SK-N-SH treated with all-trans-retinoic acid at 6 μM for 48 hours (cell line): Measurements from ENCODE around the gene SEC31B.

Source experiments
- CSDC2 ChIP-seq: fragments of 250-450 bp; sonication (Bioruptor Pico); IDR thresholded peaks from 2 replicates; pipeline ENCODE4 v1.5.0; 2020; ENCODE audit warnings: mild to moderate bottlenecking, moderate library complexity
- PPARA ChIP-seq: fragments of 250-450 bp; sonication (Bioruptor Pico); IDR thresholded peaks from 2 replicates; pipeline ENCODE4 v1.5.0; 2020; ENCODE audit warnings: mild to moderate bottlenecking, borderline replicate concordance
- RARB ChIP-seq: fragments of 250-450 bp; sonication (Bioruptor Pico); IDR thresholded peaks from 2 replicates; pipeline ENCODE4 v1.8.0; 2021; ENCODE audit warnings: mild to moderate bottlenecking, moderate library complexity
- SNAI2 ChIP-seq: fragments of 250-450 bp; sonication (Bioruptor Pico); IDR thresholded peaks from 2 replicates; pipeline ENCODE4 v1.5.0; 2020; ENCODE audit warnings: mild to moderate bottlenecking, moderate library complexity
- ZFP3 ChIP-seq: fragments of 250-450 bp; sonication (Bioruptor Pico); IDR thresholded peaks from 2 replicates; pipeline ENCODE4 v1.5.0; 2020; ENCODE audit warnings: mild to moderate bottlenecking, moderate library complexity
- ZNF565 ChIP-seq: fragments of 450-650 bp; formaldehyde crosslinking; conservative IDR thresholded peaks from 2 replicates; pipeline ENCODE4 v1.5.0; 2020; ENCODE audit warnings: low read depth, mild to moderate bottlenecking, moderate library complexity
- ZNF8 ChIP-seq: fragments of 450-650 bp; formaldehyde crosslinking; IDR thresholded peaks from 2 replicates; pipeline ENCODE4 v1.5.0; 2020; ENCODE audit warnings: mild to moderate bottlenecking, moderate library complexity
- TF ChIP-seq, protein P1 (sequence below): fragments of 250-450 bp; sonication (Bioruptor Pico); IDR thresholded peaks from 2 replicates; pipeline ENCODE4 v1.8.0; 2021; ENCODE audit warnings: low read depth, mild to moderate bottlenecking, moderate library complexity, borderline replicate concordance

DNA sequence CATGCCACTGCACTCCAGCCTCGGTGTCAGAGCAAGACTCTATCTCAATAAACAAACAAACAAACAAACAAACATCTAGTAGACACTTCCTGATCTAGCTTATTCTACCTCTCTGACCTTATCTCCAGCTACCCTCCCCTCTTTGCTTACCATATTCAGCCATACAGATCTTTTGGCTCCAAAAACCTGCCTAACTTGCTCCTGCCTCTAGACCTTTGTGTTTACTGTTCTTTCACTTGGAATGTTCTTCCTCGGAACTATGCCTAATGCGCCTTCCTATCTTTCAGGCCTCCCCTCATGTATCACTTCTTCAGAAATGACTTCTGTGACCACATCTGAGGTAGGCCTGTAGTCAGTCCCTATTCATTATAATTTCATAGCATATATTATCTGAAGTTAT is 77.1 kb downstream of the SEC31B start:
- no peak for TF ChIP-seq ZNF8 (CRISPR knock-in tag)
- TF ChIP-seq ZFP3 = no peak
- no peak for TF ChIP-seq RARB
- TF ChIP-seq, protein P1, sequence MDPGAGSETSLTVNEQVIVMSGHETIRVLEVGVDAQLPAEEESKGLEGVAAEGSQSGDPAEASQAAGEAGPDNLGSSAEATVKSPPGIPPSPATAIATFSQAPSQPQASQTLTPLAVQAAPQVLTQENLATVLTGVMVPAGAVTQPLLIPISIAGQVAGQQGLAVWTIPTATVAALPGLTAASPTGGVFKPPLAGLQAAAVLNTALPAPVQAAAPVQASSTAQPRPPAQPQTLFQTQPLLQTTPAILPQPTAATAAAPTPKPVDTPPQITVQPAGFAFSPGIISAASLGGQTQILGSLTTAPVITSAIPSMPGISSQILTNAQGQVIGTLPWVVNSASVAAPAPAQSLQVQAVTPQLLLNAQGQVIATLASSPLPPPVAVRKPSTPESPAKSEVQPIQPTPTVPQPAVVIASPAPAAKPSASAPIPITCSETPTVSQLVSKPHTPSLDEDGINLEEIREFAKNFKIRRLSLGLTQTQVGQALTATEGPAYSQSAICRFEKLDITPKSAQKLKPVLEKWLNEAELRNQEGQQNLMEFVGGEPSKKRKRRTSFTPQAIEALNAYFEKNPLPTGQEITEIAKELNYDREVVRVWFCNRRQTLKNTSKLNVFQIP (CRISPR knock-in tag) = no peak
- no peak for TF ChIP-seq ZNF565
- no peak for TF ChIP-seq PPARA (CRISPR knock-in tag)
- no peak for TF ChIP-seq SNAI2 (CRISPR knock-in tag)
- no peak for TF ChIP-seq CSDC2 (CRISPR knock-in tag)
